Ascending aorta (tissue), 2 donors: Measurements from ENCODE around the gene IMP4. TPM values are rescaled to one million over a fixed set of nuclear protein-coding genes. Genes with fewer than 3 reads are reported as not detected.

Source experiments
- DNase-seq, 2 donors: peaks; one replicate each; pipeline ENCODE4 v3.0.0-alpha.2; 2019; ENCODE audit warnings: low spot score in 2 of 2
- H3K27ac ChIP-seq, 2 donors: fragments of 200-600 bp; sonication (generic); one replicate each; pipeline ENCODE4 v1.5.1; 2016 to 2017; ENCODE audit warnings: mild to moderate bottlenecking in 1 of 2
- H3K27me3 ChIP-seq: fragments of 200-600 bp; sonication (generic); one replicate; pipeline ENCODE4 v1.5.1; 2017
- H3K36me3 ChIP-seq, 2 donors: fragments of 200-600 bp; sonication (generic); one replicate each; pipeline ENCODE4 v1.5.1; 2016
- H3K4me1 ChIP-seq, 2 donors: fragments of 200-600 bp; sonication (generic); one replicate each; pipeline ENCODE4 v1.5.1; 2016 to 2017; ENCODE audit warnings: mild to moderate bottlenecking in 1 of 2
- H3K4me3 ChIP-seq, 2 donors: fragments of 200-600 bp; sonication (generic); one replicate each; pipeline ENCODE4 v1.5.1; 2016 to 2017; ENCODE audit warnings: mild to moderate bottlenecking in 1 of 2
- H3K9me3 ChIP-seq, 2 donors: fragments of 200-600 bp; sonication (generic); one replicate each; pipeline ENCODE4 v1.5.1; 2016
- intact Hi-C: fragments of 100-400 bp; cut with DNase I; formaldehyde crosslinking; loops from one replicate; pipeline ENCODE4 v1.15.1; 2023
- total RNA-seq: library from RNA; depleted of rRNA; stranded (reverse); fragments of >200 nt; gene quantifications from one replicate; pipeline ENCODE4 v1.1.0, GENCODE V29; 2016
- TF ChIP-seq, protein P1 (sequence below), 3 experiments: fragments of 200-600 bp in 2 of 3; fragments of 450-650 bp in 1 of 3; sonication (generic) in 2 of 3; IDR thresholded peaks; one replicate each; pipeline ENCODE4 v1.5.1; 2016 to 2019; ENCODE audit warnings: antibody characterized with exemption in 3 of 3, mild to moderate bottlenecking in 1 of 3, moderate library complexity in 1 of 3

IMP4 gene
- total RNA-seq, 1 donor from 2014 or later = 97.9 TPM

DNA sequence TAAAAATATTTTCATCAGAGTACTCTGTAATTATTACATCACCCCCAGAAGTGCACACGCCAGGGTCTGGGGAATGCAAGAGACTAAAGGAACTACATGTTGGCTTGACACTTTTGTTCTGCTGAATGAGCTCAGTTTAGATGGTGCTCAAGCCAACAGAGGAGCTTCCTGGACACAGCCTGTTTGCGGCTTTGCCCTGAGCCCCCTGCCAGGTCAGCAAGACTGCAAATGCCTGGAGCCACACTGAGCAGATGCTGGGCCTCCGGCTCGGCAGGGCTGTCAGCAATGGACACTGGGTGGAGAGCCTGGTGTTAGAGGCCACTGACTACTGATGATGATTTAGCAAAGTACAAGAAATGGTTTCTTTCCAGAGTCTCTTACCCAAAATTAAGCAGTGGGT lies 45.1 kb downstream of the IMP4 start:
- Histone ChIP-seq H3K36me3 (no peaks in the 10 kb centered on the region), H3K27me3 (no peaks in the 10 kb centered on the region), H3K4me3 (no peak overlapping the region), H3K27ac (peak overlapping the region in 1 of 2 donors; percentile 22), H3K4me1 (peaks cover 0 to 13% of the 10 kb centered on the region in 2 donors), H3K9me3 (no peaks in the 10 kb centered on the region)
- intact Hi-C loops = no loop called here
- peak in 1 of 2 donors; percentile 63 for DNase-seq
- TF ChIP-seq, protein P1, sequence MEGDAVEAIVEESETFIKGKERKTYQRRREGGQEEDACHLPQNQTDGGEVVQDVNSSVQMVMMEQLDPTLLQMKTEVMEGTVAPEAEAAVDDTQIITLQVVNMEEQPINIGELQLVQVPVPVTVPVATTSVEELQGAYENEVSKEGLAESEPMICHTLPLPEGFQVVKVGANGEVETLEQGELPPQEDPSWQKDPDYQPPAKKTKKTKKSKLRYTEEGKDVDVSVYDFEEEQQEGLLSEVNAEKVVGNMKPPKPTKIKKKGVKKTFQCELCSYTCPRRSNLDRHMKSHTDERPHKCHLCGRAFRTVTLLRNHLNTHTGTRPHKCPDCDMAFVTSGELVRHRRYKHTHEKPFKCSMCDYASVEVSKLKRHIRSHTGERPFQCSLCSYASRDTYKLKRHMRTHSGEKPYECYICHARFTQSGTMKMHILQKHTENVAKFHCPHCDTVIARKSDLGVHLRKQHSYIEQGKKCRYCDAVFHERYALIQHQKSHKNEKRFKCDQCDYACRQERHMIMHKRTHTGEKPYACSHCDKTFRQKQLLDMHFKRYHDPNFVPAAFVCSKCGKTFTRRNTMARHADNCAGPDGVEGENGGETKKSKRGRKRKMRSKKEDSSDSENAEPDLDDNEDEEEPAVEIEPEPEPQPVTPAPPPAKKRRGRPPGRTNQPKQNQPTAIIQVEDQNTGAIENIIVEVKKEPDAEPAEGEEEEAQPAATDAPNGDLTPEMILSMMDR (IDR thresholded peaks at IDR 0.05) = no peak

DNA sequence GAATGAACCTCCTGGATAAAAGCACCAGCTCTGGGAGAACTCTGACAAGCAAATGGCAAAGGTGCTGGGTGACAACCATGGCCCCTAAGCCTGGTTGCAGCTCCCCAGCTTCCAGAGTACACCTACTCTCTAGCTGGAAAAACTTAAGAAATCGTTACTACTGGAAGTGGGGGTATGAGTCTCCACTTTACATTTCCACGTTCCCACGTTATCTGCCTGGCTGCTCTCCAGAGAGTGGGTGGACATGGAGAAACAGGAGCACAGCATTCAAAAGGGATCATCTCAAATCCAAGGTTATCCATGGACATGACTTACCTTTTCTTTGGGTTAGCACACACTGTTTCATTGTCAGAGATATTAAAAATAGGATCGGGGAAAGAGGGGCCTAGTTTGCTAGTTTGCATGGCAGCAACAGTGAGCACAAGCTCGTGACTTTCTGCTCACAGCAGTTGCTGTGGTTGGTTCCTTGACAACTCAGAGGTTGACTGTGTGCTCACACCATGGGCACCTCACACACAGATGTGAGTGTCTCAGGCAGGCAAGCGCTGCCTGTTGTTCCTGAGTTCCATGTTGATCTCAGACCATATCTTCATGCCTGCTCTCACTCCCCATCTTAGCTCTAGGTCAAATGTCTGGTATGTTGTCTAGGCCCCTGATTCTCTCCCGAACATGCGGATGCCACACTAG lies 45.7 kb downstream of the IMP4 start:
- Histone ChIP-seq H3K9me3 (no peaks in the 10 kb centered on the region), H3K36me3 (no peaks in the 10 kb centered on the region), H3K4me1 (peaks cover 0 to 13% of the 10 kb centered on the region in 2 donors), H3K27ac (peak overlapping the region in 1 of 2 donors; percentile 22), H3K4me3 (no peak overlapping the region), H3K27me3 (no peaks in the 10 kb centered on the region)
- TF ChIP-seq, protein P1 (IDR thresholded peaks at IDR 0.05) = no peak
- no peak for DNase-seq
- intact Hi-C loops = no loop called here

DNA sequence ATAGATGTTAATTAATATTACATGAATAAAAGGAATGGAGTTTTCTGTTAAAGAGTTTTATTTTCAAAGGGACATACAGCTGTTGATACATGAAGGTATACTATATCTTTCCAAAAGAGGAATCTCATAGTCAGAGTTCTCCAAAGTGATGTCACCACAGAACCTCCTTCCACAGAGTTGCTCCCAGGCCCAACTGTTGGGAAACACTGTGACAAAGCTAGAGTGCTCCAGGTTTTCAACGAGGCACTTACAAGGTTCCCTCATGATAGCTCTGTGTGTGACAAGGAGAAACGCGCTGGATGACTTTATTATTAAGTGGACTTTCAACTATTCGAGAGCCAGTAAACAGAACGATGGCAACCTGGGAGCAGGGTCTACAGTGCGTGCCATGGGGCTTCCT lies 46.7 kb downstream of the IMP4 start:
- Histone ChIP-seq H3K4me1 (peaks cover 0 to 13% of the 10 kb centered on the region in 2 donors), H3K27ac (no peak overlapping the region), H3K36me3 (no peaks in the 10 kb centered on the region), H3K27me3 (no peaks in the 10 kb centered on the region), H3K4me3 (no peak overlapping the region), H3K9me3 (no peaks in the 10 kb centered on the region)
- intact Hi-C loops = no loop called here
- TF ChIP-seq, protein P1 (IDR thresholded peaks at IDR 0.05) = no peak
- DNase-seq = peak in 1 of 2 donors; percentile 64

DNA sequence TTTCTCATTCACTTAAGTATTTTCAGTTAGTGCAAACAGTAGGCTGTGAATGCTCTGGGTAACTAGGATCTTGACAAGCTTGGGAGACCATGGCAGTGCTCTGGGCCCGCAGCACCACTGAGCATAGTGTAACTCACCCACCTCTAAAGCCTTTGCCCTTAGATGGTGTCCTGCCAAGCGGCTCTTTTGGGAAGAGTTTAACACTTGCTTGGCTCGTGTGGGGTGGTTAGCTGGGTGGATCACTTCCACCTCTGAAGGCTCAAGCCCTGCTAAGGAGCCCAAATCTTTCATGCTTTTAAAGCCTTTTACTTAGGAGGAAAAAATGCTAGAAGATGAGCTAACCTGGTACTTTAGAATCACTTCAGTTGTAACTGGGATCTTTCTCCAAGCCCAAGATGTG lies 47.1 kb downstream of the IMP4 start:
- Histone ChIP-seq H3K4me3 (no peak overlapping the region), H3K4me1 (peaks cover 0 to 13% of the 10 kb centered on the region in 2 donors), H3K27me3 (no peaks in the 10 kb centered on the region), H3K36me3 (no peaks in the 10 kb centered on the region), H3K9me3 (no peaks in the 10 kb centered on the region), H3K27ac (no peak overlapping the region)
- no peak for DNase-seq
- TF ChIP-seq, protein P1 (IDR thresholded peaks at IDR 0.05) = no peak
- intact Hi-C loops = loop anchor here (2.0 kb wide), 1 partner anchor 17 kb away; no protein-coding TSS in a partner anchor

DNA sequence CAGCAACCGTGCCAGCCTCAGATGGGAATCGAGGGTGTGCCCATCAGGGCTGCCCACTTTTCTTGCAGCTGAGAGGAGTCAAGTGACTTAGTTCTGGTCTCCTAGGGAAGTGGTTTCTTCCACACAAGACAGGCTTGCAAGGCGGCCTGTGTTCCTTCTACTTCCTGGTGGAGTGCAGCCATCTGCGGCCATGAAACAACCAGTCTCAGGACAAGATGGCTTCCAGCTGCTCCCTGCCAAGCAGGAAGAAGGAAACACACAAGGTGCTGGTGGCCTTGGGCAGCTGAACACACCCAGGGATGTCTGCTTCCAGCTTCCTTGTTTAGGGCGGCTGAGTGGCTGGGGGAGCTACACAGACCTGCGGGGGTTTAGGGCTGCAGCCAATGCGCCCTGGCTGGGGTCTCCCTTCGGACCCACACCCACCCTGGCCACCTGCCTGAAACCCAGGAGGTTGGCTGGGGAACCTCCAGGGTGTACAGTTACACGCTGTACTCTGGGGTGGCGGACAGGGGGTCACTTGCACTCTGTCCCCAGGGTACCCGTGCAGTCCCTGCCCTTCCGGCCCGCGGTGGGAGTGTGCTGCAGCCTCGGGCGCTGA lies 47.9 kb downstream of the IMP4 start:
- Histone ChIP-seq H3K27ac (peak overlapping the region; percentile 82 to 83), H3K4me1 (peaks cover 0 to 13% of the 10 kb centered on the region in 2 donors), H3K36me3 (no peaks in the 10 kb centered on the region), H3K9me3 (no peaks in the 10 kb centered on the region), H3K27me3 (no peaks in the 10 kb centered on the region), H3K4me3 (peak overlapping the region; percentile 65 to 91)
- TF ChIP-seq, protein P1 (IDR thresholded peaks at IDR 0.05) = no peak
- intact Hi-C loops = loop anchor here (2.0 kb wide), 1 partner anchor 18 kb away; no protein-coding TSS in a partner anchor
- no peak for DNase-seq
